GM19351 (cell line): ENCODE data around the gene GDF2.

Experiments used
- ATAC-seq: cut with Tn5 transposase; IDR thresholded peaks from one replicate; pipeline ENCODE4 v1.9.1; 2021; ENCODE audit warnings: mild to moderate bottlenecking, moderate library complexity; ENCODE audit not compliant: unreplicated experiment

Gene GDF2

GRCh38 chr10:47290338-47290737 lies 31.9 kb upstream of the GDF2 start:
- ATAC-seq, result no peak

GRCh38 chr10:47291682-47292081 lies 30.6 kb upstream of the GDF2 start:
- ATAC-seq, result no peak

- no peak for ATAC-seq
Measured at GRCh38 chr10:47294057-47294456, 28.2 kb upstream of the GDF2 start.

- no peak for ATAC-seq
Measured at GRCh38 chr10:47294501-47294900, 27.8 kb upstream of the GDF2 start.

- no peak for ATAC-seq
Measured at GRCh38 chr10:47295411-47295810, 26.8 kb upstream of the GDF2 start.

- no peak for ATAC-seq
Measured at GRCh38 chr10:47296156-47296894, 25.9 kb upstream of the GDF2 start.

- ATAC-seq, result no peak
Measured at GRCh38 chr10:47296941-47297340, 25.3 kb upstream of the GDF2 start.

- ATAC-seq, result no peak
Measured at GRCh38 chr10:47297866-47298540, 24.3 kb upstream of the GDF2 start.

GRCh38 chr10:47298715-47299114 lies 23.5 kb upstream of the GDF2 start:
- no peak for ATAC-seq

GRCh38 chr10:47299611-47300428 lies 22.4 kb upstream of the GDF2 start, which contains the start of gene GDF10:
Gene GDF10 (plus strand): TSS chr10:47300197. CDS start chr10:47300652, 455 bp downstream.
- ATAC-seq, result no peak

- ATAC-seq, result no peak
Measured at GRCh38 chr10:47300429-47300931, 21.8 kb upstream of the GDF2 start.

GRCh38 chr10:47301833-47302232 lies 20.4 kb upstream of the GDF2 start:
- ATAC-seq, result no peak

- ATAC-seq, result no peak
Measured at GRCh38 chr10:47303105-47303504, 19.1 kb upstream of the GDF2 start.

- ATAC-seq, result no peak
Measured at GRCh38 chr10:47303866-47304265, 18.4 kb upstream of the GDF2 start.

GRCh38 chr10:47305566-47305965 lies 16.7 kb upstream of the GDF2 start:
- ATAC-seq, result no peak

GRCh38 chr10:47306387-47307210 lies 15.7 kb upstream of the GDF2 start:
- no peak for ATAC-seq

GRCh38 chr10:47307381-47307780 lies 14.9 kb upstream of the GDF2 start:
- ATAC-seq, result no peak

- no peak for ATAC-seq
Measured at GRCh38 chr10:47308775-47309174, 13.5 kb upstream of the GDF2 start.

GRCh38 chr10:47309408-47310089 lies 12.7 kb upstream of the GDF2 start:
- no peak for ATAC-seq

- no peak for ATAC-seq
Measured at GRCh38 chr10:47310090-47310505, 12.2 kb upstream of the GDF2 start.
